ENCODE results near the gene GLIS1. TPM values are rescaled to one million over a fixed set of nuclear protein-coding genes. Genes with fewer than 3 reads are reported as not detected.
A peak's percentile ranks its signal among the peaks of the same experiment; 100 is the strongest.

Gene GLIS1
- total and polyA plus RNA-seq, 11 donors = 0.06 to 0.35 (median 0.13) TPM; not detected in 6

- no peak for ATAC-seq
- Histone ChIP-seq H3K27me3 (peaks cover 0 to 3% (median 0%) of the 10 kb centered on the region in 9 donors), H3K4me3 (no peak overlapping the region), H3K27ac (no peak overlapping the region), H3K4me1 (peaks cover 0 to 20% (median 6%) of the 10 kb centered on the region in 12 donors), H3K36me3 (no peaks in the 10 kb centered on the region), H3K9me3 (no peaks in the 10 kb centered on the region)
- intact Hi-C loops (cut with DNase I) = no loop called here
- DNase-seq = no peak
- 94 to 98% (median 96%) methylated on average over 5 of the region's 5 CpGs for WGBS, 4 donors
- TF ChIP-seq, protein P1, sequence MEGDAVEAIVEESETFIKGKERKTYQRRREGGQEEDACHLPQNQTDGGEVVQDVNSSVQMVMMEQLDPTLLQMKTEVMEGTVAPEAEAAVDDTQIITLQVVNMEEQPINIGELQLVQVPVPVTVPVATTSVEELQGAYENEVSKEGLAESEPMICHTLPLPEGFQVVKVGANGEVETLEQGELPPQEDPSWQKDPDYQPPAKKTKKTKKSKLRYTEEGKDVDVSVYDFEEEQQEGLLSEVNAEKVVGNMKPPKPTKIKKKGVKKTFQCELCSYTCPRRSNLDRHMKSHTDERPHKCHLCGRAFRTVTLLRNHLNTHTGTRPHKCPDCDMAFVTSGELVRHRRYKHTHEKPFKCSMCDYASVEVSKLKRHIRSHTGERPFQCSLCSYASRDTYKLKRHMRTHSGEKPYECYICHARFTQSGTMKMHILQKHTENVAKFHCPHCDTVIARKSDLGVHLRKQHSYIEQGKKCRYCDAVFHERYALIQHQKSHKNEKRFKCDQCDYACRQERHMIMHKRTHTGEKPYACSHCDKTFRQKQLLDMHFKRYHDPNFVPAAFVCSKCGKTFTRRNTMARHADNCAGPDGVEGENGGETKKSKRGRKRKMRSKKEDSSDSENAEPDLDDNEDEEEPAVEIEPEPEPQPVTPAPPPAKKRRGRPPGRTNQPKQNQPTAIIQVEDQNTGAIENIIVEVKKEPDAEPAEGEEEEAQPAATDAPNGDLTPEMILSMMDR (IDR thresholded peaks at IDR 0.05) = no peak
- no peak for TF ChIP-seq POLR2A (IDR thresholded peaks at IDR 0.05)
Observed at GRCh38 chr1:53530550-53530949, 208.4 kb downstream of the GLIS1 start.

DNA sequence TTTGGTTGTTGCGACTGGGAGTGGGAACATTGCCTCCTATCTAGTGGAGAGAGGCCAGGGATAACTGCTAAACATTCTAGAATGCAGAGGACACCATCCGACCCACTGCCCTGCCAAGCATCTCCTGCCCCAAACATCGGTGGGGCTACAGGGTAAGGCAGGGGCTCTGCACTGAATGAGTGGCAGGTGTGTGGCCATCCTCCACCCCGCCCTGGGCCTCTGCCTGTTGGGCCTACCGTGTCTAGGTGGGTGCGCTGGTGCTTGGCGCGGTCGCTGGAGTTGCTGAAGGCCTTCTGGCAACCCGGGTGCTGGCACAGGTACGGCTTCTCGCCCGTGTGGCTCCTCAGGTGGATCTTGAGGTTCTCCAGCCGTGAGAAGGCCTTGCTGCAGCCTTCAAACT lies 209.4 kb downstream of the GLIS1 start:
- ATAC-seq (no peak), DNase-seq (no peak)
- no peaks in the 10 kb centered on the region for H3K9me3 ChIP-seq
- intact Hi-C loops (cut with DNase I) = no loop called here
- H3K27ac ChIP-seq = no peak overlapping the region
- H3K4me3 ChIP-seq = no peak overlapping the region
- peaks cover 0 to 23% (median 6%) of the 10 kb centered on the region in 12 donors for H3K4me1 ChIP-seq
- WGBS, 4 donors = 88 to 95% (median 93%) methylated on average over 5 to 14 of the region's 14 CpGs
- H3K36me3 ChIP-seq = no peaks in the 10 kb centered on the region
- TF ChIP-seq, protein P1 (IDR thresholded peaks at IDR 0.05) = no peak
- TF ChIP-seq POLR2A (IDR thresholded peaks at IDR 0.05) = no peak
- peaks cover 0 to 3% (median 0%) of the 10 kb centered on the region in 9 donors for H3K27me3 ChIP-seq

DNA sequence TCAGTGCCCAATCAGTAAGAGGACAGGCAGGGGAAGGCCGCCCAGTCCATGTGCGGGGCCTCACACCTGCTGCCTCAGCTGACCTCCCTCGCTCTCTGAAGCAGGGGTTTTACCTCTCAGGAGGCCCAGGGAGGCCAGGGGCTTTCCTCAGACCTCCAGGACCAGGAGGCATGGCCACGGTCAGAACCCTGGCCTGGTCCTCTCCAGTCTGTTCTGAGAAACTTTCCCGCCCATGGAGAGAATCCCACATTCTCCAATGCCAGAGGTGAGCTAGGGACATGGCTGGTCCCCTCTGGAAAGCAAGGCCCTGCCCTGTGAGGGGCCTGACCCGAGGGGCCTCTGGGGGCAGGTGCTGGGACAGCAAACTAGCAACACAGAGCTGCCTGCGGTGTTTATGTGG lies 211.6 kb downstream of the GLIS1 start:
- ATAC-seq = peak in 1 of 4 donors; percentile 3
- DNase-seq = no peak
- peaks cover 0 to 25% (median 6%) of the 10 kb centered on the region in 12 donors for H3K4me1 ChIP-seq
- no peak for TF ChIP-seq POLR2A (IDR thresholded peaks at IDR 0.05)
- TF ChIP-seq, protein P1 (IDR thresholded peaks at IDR 0.05) = no peak
- H3K27me3 ChIP-seq = peaks cover 0 to 3% (median 0%) of the 10 kb centered on the region in 9 donors
- H3K4me3 ChIP-seq = no peak overlapping the region
- WGBS, 4 donors = 86 to 100% (median 91%) methylated on average over 5 to 7 of the region's 7 CpGs
- H3K9me3 ChIP-seq = no peaks in the 10 kb centered on the region
- intact Hi-C loops (cut with DNase I) = no loop called here
- H3K27ac ChIP-seq = no peak overlapping the region
- H3K36me3 ChIP-seq = no peaks in the 10 kb centered on the region

DNA sequence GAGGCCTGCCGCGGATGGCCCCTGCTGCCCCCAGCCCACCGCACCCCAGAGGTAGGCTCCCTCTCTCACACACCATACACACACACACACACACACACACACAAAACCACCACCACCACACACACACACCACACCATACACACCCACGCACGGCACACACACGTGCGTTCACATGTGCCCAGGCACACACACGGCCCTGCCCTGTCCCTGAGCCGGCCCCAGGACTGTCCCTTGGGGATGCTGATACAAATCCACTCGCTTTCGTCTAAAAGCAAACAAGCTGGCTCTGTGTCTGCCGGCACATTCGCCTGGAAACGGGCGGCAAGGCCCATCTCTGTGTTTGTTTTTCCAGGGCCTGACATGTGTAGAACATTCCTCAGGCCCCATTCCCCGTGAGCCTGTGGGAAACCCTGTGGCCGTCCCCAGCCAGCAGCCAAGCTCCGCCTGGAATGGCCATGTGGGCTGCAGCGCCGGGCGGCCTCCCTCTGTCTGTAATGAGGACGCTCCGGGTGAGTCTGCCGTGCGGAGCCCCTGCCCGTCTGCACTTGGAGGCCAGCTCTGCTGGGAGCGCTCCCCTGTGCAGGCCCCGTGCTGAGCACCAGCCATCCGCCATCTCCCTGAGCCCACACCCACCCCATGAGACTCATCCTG lies 212.4 kb downstream of the GLIS1 start:
- 48 to 65% (median 54%) methylated on average over 19 to 29 of the region's 29 CpGs for WGBS, 4 donors
- peaks cover 0 to 3% (median 0%) of the 10 kb centered on the region in 9 donors for H3K27me3 ChIP-seq
- DNase-seq = peak; percentile 54 to 83 (median 58)
- no peaks in the 10 kb centered on the region for H3K9me3 ChIP-seq
- ATAC-seq = peak in 3 of 4 donors; percentile 34 to 77 (median 75)
- peaks cover 0 to 32% (median 6%) of the 10 kb centered on the region in 12 donors for H3K4me1 ChIP-seq
- intact Hi-C loops (cut with DNase I) = no loop called here
- H3K36me3 ChIP-seq = no peaks in the 10 kb centered on the region
- H3K4me3 ChIP-seq = no peak overlapping the region
- TF ChIP-seq, protein P1 (IDR thresholded peaks at IDR 0.05) = no peak
- no peak for TF ChIP-seq POLR2A (IDR thresholded peaks at IDR 0.05)
- H3K27ac ChIP-seq = no peak overlapping the region

Data from heart left ventricle (tissue), 16 donors.